H1 (cell line): ENCODE data around the gene RAB30. TPM values are rescaled to one million over a fixed set of nuclear protein-coding genes. Genes with fewer than 3 reads are reported as not detected.
A peak's percentile ranks its signal among the peaks of the same experiment; 100 is the strongest.
"Not testable (repeated sequence)": the region's sequence is repeated elsewhere in the genome, so short reads cannot be mapped to it uniquely, and the experiment has no call there.

ENCODE experiments used
- CTCF ChIA-PET: fragments of 300-600 bp; sonication (Branson Sonifier 250); formaldehyde crosslinking; loops from one replicate; lab custom pipeline; 2021; ENCODE audit not compliant: partially characterized antibody; lab: Charles Lee
- POLR2A ChIA-PET: fragments of 300-600 bp; sonication (Branson Sonifier 250); formaldehyde crosslinking; loops from one replicate; lab custom pipeline; 2021; ENCODE audit warnings: inconsistent platforms; ENCODE audit not compliant: partially characterized antibody; lab: Charles Lee
- DNase-seq, 2 experiments: peaks; one replicate each; pipeline versions ENCODE4 v3.0.0 to v3.0.0-alpha.2; 2010 to 2022; ENCODE audit warnings: low spot score in 2 of 2, low read depth in 1 of 2, mixed read lengths in 1 of 2
- FAIRE-seq: peaks from 2 replicates; lab custom pipeline; 2011; peaks lifted over from hg19 to GRCh38; lab: Jason Lieb, UNC
- H2AFZ ChIP-seq: 2 replicates; pipeline ENCODE4 v1.8.1; 2012; ENCODE audit warnings: low read length, inconsistent platforms
- H2AK5ac ChIP-seq: 2 replicates; pipeline ENCODE4 v1.6.1; 2013; ENCODE audit warnings: low read depth, low read length
- H2BK120ac ChIP-seq: replicated peaks from 2 replicates; pipeline ENCODE3; 2013; ENCODE audit warnings: low read depth, low read length, inconsistent platforms
- H2BK12ac ChIP-seq: 2 replicates; pipeline ENCODE4 v1.6.1; 2013; ENCODE audit warnings: low read depth, low read length
- H2BK15ac ChIP-seq: 2 replicates; pipeline ENCODE4 v1.6.1; 2013; ENCODE audit warnings: low read length
- H2BK20ac ChIP-seq: 2 replicates; pipeline ENCODE4 v1.6.1; 2013; ENCODE audit warnings: low read length
- H2BK5ac ChIP-seq: 2 replicates; pipeline ENCODE4 v1.6.1; 2013; ENCODE audit warnings: low read depth, low read length
- H3K14ac ChIP-seq: 2 replicates; pipeline ENCODE4 v1.6.1; 2013; ENCODE audit warnings: inconsistent platforms; ENCODE audit not compliant: insufficient read length
- H3K18ac ChIP-seq: 2 replicates; pipeline ENCODE4 v1.6.1; 2013; ENCODE audit warnings: low read length; ENCODE audit errors: extremely low read depth
- H3K23ac ChIP-seq: 2 replicates; pipeline ENCODE4 v1.6.1; 2013; ENCODE audit warnings: inconsistent platforms; ENCODE audit not compliant: insufficient read length
- H3K23me2 ChIP-seq: 2 replicates; pipeline ENCODE4 v1.6.1; 2013; ENCODE audit warnings: low read depth, low read length
- H3K27ac ChIP-seq: 2 replicates; pipeline ENCODE4 v1.6.1; 2011; ENCODE audit warnings: low read depth, low read length, inconsistent platforms
- H3K27me3 ChIP-seq, 4 experiments: replicated peaks in 1 of 4; 1 replicate in 1 of 4; 2 replicates in 3 of 4; pipeline versions ENCODE4 v1.6.1 to v1.8.1; 2011 to 2013; ENCODE audit warnings: low read length in 3 of 4, mild to moderate bottlenecking in 3 of 4, inconsistent platforms in 2 of 4, mixed read lengths in 2 of 4, moderate library complexity in 1 of 4; ENCODE audit not compliant: control insufficient read depth in 3 of 4, insufficient read depth in 3 of 4; ENCODE audit errors: extremely low read depth in 1 of 4
- H3K36me3 ChIP-seq, 4 experiments: 2 replicates each; pipeline versions ENCODE4 v1.6.1 to v1.8.1; 2011 to 2013; ENCODE audit warnings: mild to moderate bottlenecking in 4 of 4, low read length in 3 of 4, moderate library complexity in 2 of 4, control low read depth in 1 of 4, inconsistent platforms in 1 of 4; ENCODE audit not compliant: insufficient read depth in 4 of 4, control insufficient read depth in 2 of 4
- H3K4ac ChIP-seq: replicated peaks from 2 replicates; pipeline ENCODE3; 2013; ENCODE audit warnings: low read length, low read depth, mixed read lengths, inconsistent platforms; ENCODE audit not compliant: insufficient read length
- H3K4me1 ChIP-seq, 4 experiments: replicated peaks in 1 of 4; 1 replicate in 1 of 4; 2 replicates in 3 of 4; pipeline versions ENCODE4 v1.6.1 to v1.8.1; 2011 to 2013; ENCODE audit warnings: low read length in 3 of 4, inconsistent platforms in 2 of 4, mixed read lengths in 1 of 4; ENCODE audit not compliant: insufficient read depth in 4 of 4, control insufficient read depth in 3 of 4
- H3K4me2 ChIP-seq, 2 experiments: 2 replicates each; pipeline versions ENCODE4 v1.6.1 to v1.8.1; 2011 to 2013; ENCODE audit warnings: low read depth in 2 of 2, low read length in 2 of 2, control low read depth in 1 of 2, inconsistent platforms in 1 of 2, mild to moderate bottlenecking in 1 of 2; ENCODE audit not compliant: insufficient read depth in 1 of 2
- H3K4me3 ChIP-seq, 4 experiments: fragments of 200-600, 300-600 bp in 1 of 4; sonication (generic), shearing (Covaris generic), sonication (Bioruptor Twin) in 1 of 4; 2 replicates each; pipeline versions ENCODE4 v1.5.1 to v1.8.1; 2011 to 2016; ENCODE audit warnings: low read length in 4 of 4, low read depth in 3 of 4, control low read depth in 2 of 4, inconsistent platforms in 2 of 4, mild to moderate bottlenecking in 2 of 4, mixed read lengths in 1 of 4, moderate library complexity in 1 of 4; ENCODE audit not compliant: insufficient read depth in 2 of 4; ENCODE audit errors: extremely low read depth in 1 of 4
- H3K56ac ChIP-seq: replicated peaks from 2 replicates; pipeline ENCODE3; 2013; ENCODE audit warnings: low read depth, mild to moderate bottlenecking, mixed read lengths, low read length, inconsistent platforms; ENCODE audit not compliant: insufficient read length
- H3K79me1 ChIP-seq: 2 replicates; pipeline ENCODE4 v1.6.1; 2013; ENCODE audit warnings: low read depth, low read length, control low read depth
- H3K79me2 ChIP-seq, 2 experiments: 2 replicates each; pipeline versions ENCODE4 v1.6.1 to v1.8.1; 2012 to 2013; ENCODE audit warnings: low read length in 2 of 2, mild to moderate bottlenecking in 2 of 2, inconsistent platforms in 1 of 2; ENCODE audit not compliant: insufficient read depth in 2 of 2, control insufficient read depth in 1 of 2
- H3K9ac ChIP-seq, 4 experiments: replicated peaks in 1 of 4; 1 replicate in 1 of 4; 2 replicates in 3 of 4; pipeline versions ENCODE4 v1.6.1 to v1.8.1; 2011 to 2013; ENCODE audit warnings: low read depth in 3 of 4, low read length in 3 of 4, control low read depth in 2 of 4, mild to moderate bottlenecking in 2 of 4, moderate library complexity in 2 of 4, inconsistent platforms in 1 of 4; ENCODE audit errors: extremely low read depth in 1 of 4
- H3K9me3 ChIP-seq, 2 experiments: 2 replicates each; pipeline versions ENCODE4 v1.6.1 to v1.8.1; 2012 to 2013; ENCODE audit warnings: mild to moderate bottlenecking in 2 of 2, moderate library complexity in 2 of 2, control low read depth in 1 of 2, inconsistent platforms in 1 of 2, low read depth in 1 of 2, low read length in 1 of 2, mixed read lengths in 1 of 2; ENCODE audit not compliant: insufficient read depth in 2 of 2
- H4K20me1 ChIP-seq, 2 experiments: replicated peaks in 1 of 2; 2 replicates each; pipeline versions ENCODE3 to v1.8.1; 2011 to 2013; ENCODE audit warnings: inconsistent platforms in 2 of 2, low read length in 2 of 2, mild to moderate bottlenecking in 1 of 2; ENCODE audit not compliant: insufficient read depth in 2 of 2, control insufficient read depth in 1 of 2
- H4K5ac ChIP-seq: 2 replicates; pipeline ENCODE4 v1.6.1; 2013; ENCODE audit warnings: low read length, low read depth, mixed read lengths, inconsistent platforms; ENCODE audit not compliant: insufficient read length
- H4K8ac ChIP-seq: 2 replicates; pipeline ENCODE4 v1.8.0; 2013; ENCODE audit warnings: mild to moderate bottlenecking, moderate library complexity, low read length, inconsistent platforms; ENCODE audit not compliant: insufficient read depth; ENCODE audit errors: extremely low read depth
- H4K91ac ChIP-seq: replicated peaks from 2 replicates; pipeline ENCODE3; 2013; ENCODE audit warnings: low read length, mixed read lengths, inconsistent platforms; ENCODE audit not compliant: insufficient read length
- ASH2L ChIP-seq: fragments of 200-600, 300-600 bp; sonication (generic); IDR thresholded peaks from one replicate; pipeline ENCODE4 v1.7.1; 2017; ENCODE audit warnings: low read length
- RBBP5 ChIP-seq: IDR thresholded peaks from 2 replicates; pipeline ENCODE4 v1.7.1; 2012; ENCODE audit warnings: low read depth, mild to moderate bottlenecking, inconsistent platforms, low read length, moderate library complexity, borderline replicate concordance
- WGBS, 2 experiments: shearing (Covaris generic) in 1 of 2; methylation state at CpG; one replicate each; pipeline versions ENCODE4 v1.1.6 to v1.1.7; 2013 to 2015; ENCODE audit warnings: low lambda C conversion rate in 2 of 2, mixed read lengths in 2 of 2, inconsistent platforms in 1 of 2, low coverage in 1 of 2, missing lambda C conversion rate in 1 of 2; ENCODE audit not compliant: insufficient replicate concordance in 2 of 2, insufficient coverage in 1 of 2, insufficient read length in 1 of 2; ENCODE audit errors: extremely low coverage in 1 of 2, missing lambda C conversion rate in 1 of 2; 5-methylcytosine and 5-hydroxymethylcytosine counted together
- polyA plus RNA-seq, 7 experiments: library from polyadenylated mRNA; depleted of rRNA in 3 of 7; stranded (reverse) in 5 of 7; unstranded in 2 of 7; fragments of >200 nt in 5 of 7; fragments of 200-250 nt in 2 of 7; gene quantifications; 1 replicate in 5 of 7; 2 replicates in 1 of 7; 4 replicates in 1 of 7; pipeline versions ENCODE4 v1.2.1 to v1.2.3, GENCODE V29; 2011 to 2013; ENCODE audit warnings: missing spikeins in 2 of 7, mixed read lengths in 2 of 7
- total RNA-seq: library from RNA; stranded (reverse); fragmentation: NEBNext Ultra II Directional; extraction: Animal tissue kit (Norgen Biotek cat#: 25700); gene quantifications from 2 replicates; pipeline ENCODE4 v1.2.1, GENCODE V29; 2021

The RAB30 gene
- total and polyA plus RNA-seq, 2 of the 8 experiments (the other 6 are each of a cell fraction or from before 2014, with no cell fraction given): 1.6 to 11.7 TPM

DNA sequence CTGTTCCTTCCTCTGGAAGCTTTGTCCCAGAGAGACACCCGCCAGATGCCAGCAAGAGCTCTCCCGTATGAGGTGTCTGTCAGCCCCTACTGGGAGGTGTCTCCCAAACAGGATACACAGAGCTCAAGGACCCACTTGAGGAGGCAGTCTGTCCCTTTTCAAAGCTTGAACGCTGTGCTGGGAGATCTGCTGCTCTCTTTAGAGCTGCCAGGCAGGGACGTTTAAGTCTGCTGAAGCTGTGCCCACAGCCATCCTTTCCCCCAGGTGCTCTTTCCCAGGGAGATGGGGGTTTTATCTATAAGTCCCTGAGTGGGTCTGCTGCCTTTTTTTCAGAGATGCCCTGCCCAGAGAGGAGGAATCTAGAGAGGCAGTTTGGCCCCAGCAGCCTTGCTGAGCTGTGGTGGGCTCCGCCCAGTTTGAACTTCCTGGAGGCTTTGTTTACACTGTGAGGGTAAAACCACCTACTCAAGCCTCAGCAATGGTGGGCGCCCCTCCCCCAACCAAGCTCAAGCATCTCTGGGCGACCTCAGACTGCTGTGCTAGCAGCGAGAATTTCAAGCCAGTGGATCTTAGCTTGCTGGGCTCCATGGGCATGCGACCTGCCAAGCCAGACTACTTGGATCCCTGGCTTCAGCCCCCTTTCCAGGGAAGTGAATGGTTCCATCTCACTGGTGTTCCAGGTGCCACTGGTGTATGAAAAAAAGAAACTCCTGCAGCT, 115.8 kb downstream of the RAB30 start:
- H3K14ac ChIP-seq, H3K23ac ChIP-seq, H3K36me3 ChIP-seq, H3K9me3 ChIP-seq, H3K27me3 ChIP-seq, H2BK15ac ChIP-seq, H3K4ac ChIP-seq, H3K56ac ChIP-seq, H4K5ac ChIP-seq, H3K9ac ChIP-seq, H3K79me1 ChIP-seq, H2AK5ac ChIP-seq, H3K4me2 ChIP-seq, H2BK20ac ChIP-seq, H3K4me1 ChIP-seq, H4K91ac ChIP-seq, H2BK120ac ChIP-seq, FAIRE-seq, H3K27ac ChIP-seq, H4K20me1 ChIP-seq, H3K23me2 ChIP-seq, H3K79me2 ChIP-seq: not testable (repeated sequence)
- WGBS, 2 experiments: 70% methylated on average over 9 of the region's 9 CpGs; no CpG with 5 or more reads in 1 of the 2 experiments
- peak overlapping the region; percentile 75; the same call in 1 of the 2 replicates for H2BK5ac ChIP-seq
- H3K4me3 ChIP-seq: peak overlapping the region in 1 of 4 experiments; percentile 28; a peak in 1 of 8 replicates
- peak overlapping the region; percentile 44 for H3K18ac ChIP-seq
- peak; percentile 7 to 64 for DNase-seq
- TF ChIP-seq RBBP5: peak; percentile 79; the same call in 1 of the 2 replicates
- TF ChIP-seq ASH2L: peak; percentile 88
- POLR2A ChIA-PET: interaction anchor here (1.2 to 1.3 kb wide), 2 partner anchors 21 to 330 kb away, joined by 3 to 4 read pairs; partner anchors contain the start of gene CCDC90B
- H2BK12ac ChIP-seq: peak overlapping the region; percentile 39; the same call in 1 of the 2 replicates
- H2AFZ ChIP-seq: peak overlapping the region; percentile 94
- H4K8ac ChIP-seq: peak overlapping the region; percentile 71
- CTCF ChIA-PET: interaction anchor here (0.6 to 1.4 kb wide), 5 partner anchors 21 to 1093 kb away, joined by 3 to 5 read pairs (median 3); no protein-coding TSS in a partner anchor
